ENCODE data around the gene CPEB1.

Gene CPEB1

DNA sequence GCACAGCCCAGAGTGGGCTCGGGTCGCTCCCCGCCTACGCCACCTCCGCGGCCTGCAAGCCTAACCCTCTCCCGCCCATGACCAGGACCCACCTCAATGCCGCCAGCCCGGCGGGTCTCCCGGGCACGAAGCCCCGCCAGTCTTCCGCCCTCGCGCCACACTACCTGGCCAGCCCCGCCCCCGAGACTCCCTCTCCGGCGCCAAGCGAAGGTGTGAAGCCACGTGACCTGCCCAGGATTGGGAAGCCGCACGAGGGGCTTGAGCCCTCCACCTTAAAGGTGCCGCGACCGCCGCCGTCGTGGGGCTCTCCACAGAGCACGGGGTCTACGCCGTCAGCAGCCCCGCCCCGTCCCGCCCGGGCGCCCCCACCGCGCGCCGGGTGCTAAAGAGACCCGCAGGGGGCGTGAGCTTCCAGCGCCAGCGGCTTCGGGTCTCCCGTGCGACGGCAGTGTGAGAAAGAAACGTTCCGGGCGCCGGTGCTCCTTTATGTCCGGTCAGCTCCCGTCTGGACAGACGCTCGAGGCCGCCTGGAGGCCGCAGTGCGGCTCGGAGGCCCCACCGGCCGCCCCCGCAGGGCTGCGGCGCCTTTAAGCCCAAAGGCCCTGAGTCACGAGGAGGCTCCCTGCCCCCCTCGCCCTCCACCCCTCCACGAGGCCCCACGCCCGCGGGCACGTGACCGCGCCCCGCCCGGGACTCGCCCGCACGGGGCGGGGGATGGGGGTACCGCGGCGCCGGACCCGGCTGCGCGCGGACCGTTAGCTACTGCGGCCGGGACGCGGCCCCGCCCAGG, at the start of gene CPEB1:
CPEB1 (minus strand) TSS at position 319 of the 790 bp plus-strand sequence. CDS start 18,904 bp downstream, outside the sequence.
- DNase-seq (ENCODE audit: low spot score): no peak

DNA sequence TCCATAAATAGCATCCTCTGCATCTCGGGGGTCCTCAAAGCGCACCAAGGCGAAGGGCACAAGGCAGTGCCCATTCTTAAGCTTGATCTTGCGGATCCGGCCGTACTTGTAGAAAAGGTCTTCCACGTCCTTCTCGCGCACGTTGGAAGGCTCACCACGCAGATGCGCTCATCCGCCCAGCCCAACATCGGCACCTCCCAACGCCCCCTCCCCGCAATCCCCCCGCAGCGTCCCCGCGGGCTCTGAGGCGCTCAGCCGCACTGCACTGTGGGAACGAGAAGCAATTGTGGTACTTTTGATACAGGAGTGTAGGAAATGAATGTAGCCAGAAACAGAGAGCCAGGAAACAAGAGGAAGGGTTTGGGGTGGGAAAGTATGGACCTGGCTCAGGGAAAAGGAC, 45.0 kb upstream of the CPEB1 start:
- no peak for DNase-seq (ENCODE audit: low spot score)

DNA sequence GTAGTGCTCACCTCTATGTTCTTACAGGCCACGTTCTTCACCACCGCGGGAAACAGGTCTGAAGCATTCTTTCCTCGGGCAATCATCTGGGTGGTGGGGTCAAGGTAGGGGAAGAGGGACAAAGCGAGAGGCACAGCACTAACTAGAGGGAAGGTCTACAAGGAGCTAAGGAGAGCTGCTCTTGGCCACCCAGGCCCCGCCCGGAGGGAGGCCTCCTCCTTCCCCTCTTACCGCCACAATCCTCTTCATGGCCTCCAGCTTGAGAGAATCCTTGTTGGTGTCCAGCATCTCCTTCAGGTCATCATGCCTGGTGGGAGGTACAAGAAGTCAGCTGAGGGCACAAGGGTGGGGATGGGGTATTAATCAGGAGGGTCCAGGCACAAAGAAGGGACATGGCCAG, 42.0 kb upstream of the CPEB1 start:
- DNase-seq (ENCODE audit: low spot score): no peak

DNA sequence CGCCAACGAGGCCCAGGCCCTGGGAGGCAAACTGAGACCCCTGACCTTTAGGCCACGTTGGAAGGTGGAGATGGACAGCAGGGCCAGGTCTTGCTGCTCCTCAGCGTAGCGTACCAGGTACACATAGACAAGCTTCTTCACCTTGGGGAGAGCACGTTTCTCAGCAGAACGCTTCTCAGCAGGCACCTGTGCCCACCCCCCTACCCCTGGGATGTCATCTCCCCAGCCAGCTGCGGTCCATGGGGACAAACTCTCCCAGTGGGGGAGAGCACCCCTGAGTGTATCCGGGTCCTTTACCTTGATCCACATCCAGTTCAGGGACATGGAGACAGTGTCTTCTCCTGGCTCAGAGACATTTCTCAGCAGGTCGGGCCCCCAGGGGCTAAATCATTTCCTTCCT, 41.5 kb upstream of the CPEB1 start:
- DNase-seq (ENCODE audit: low spot score): no peak

DNA sequence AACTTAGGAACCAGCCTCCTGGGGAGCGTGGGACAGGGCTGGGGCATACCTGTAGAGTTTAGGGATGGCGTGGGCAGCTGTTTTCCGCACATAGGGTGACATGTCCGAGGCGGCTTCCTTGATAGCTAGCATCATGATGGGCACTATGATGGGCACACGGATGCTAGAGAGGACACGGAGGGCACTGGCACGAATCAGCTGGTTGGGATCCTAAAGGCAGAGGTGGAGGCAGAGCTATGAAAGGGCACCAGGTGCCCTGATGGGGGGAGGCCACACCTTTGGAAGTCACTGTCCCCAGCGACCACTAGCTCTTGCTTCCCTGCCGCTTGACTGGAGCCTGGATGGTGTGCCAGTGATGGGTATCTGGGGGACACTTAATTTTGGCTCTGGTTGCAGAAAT, 34.2 kb upstream of the CPEB1 start:
- no peak for DNase-seq (ENCODE audit: low spot score)

DNA sequence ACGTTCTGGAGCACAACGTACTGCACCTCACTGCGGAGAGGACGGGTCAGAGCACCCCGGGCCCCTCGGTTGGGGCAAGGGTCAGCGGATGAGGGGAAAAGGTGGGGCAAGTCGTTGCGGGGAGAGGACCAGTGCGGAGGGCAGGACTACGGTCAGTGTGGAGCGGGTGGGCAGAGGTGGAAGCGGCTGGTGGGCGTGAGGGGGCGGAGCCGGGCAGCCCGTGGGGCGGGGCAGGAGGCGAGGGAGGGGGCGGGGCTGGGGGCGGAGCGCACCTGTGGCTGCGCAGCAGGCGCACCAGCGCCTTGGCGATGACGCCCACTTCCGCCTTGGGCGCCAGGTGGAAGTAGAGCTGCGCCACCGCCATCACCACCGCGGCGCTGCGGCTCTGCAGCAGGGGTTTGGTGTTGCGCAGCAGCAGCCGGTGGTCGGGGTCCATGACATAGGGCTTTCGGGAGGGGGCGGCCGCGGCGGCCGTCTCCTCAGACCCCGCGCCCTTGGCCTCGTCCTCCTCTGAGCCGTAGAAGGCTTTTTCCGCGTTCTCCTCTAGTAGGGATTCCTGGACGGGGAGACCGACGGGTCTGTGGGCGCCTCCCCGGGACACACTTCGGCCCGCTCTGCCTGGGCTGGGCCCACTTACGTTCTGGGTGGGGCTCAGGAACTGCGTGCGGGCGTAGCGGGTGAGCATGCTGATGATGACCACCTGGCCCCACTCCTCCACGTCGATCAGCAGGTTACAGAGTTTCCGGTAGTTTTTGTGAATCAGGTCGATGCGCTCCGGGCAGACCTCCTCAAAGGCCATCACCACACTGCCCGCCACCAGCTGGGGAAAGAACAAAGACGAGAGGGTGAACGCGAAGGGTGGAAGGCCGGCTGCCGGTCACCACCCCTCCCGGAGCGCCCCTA, 33.3 kb upstream of the CPEB1 start:
- DNase-seq (ENCODE audit: low spot score): no peak

DNA sequence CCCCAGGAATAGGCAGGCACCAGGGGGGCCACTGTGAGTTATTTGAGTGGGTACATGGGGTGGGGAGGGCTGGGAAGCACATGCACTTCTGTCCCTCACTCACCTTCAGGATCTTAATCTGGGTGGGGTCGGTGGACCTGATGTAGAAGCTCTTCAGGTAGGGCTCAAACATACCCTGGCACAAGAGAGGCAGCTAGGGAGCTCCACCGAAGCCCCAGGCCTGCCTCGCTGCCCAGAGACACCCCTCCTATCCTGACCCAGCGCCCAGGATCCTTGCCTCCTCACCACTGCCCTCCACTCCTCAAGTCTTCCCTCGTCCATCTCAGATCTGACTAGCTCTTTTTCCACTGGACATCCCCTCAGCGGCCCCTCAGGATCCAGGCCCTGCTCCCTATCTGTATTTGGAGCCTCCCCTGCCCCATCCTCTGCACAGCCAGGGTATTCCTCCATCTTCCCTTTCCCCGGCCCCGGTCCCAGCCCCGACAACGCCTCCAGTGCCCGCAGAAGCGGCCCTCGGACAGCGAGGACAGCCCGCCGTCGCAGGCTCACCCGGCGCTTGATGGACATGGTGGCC, 32.5 kb upstream of the CPEB1 start:
- no peak for DNase-seq (ENCODE audit: low spot score)

DNA sequence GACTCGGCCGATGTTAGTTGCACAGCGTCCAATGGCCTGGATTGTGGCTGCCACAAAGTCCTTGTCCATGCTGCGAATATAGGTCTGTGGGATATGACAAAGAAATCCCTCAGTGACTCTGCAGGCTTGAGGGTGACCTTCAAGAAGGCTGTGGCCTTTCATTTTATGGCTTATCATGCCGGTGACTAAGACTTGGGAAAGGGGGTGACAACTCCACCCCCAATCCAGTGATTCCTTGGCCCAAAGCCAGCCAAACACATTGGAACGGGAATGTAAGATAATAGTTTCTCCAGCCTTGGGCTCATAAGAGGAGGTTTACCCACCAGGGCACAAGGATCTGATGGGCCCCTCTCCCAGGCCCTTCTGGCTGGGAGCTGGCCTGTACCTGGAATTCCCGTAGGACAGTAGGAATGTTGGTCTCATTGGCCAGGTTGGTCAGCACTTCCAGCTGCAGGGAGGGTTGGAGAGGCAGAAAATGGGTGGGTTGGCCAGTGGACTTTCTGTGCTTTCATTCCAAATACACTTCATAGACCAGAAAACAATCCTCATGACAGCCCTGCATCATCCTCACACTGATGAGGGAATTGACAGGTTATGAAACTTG, 30.7 kb upstream of the CPEB1 start:
- DNase-seq (ENCODE audit: low spot score): no peak

DNA sequence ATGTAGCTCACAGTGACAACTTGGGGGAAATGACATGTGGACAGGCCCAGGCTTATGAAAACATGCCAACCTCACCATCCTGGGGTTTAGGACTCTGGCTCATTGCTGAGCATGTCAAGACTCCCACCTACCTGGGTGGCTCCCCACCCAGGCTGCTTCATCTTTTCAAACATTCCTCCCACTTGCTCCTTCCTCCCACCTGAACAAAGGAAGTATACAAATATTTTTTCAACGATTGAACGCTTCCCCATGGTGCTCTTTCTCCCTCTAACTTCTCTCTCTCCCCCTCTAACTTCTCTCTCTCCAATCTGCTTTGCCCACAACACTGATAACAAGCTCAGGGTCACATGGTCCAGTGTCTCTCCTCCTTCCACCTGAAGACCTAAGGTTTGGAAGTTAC, 27.7 kb upstream of the CPEB1 start:
- no peak for DNase-seq (ENCODE audit: low spot score)

DNA sequence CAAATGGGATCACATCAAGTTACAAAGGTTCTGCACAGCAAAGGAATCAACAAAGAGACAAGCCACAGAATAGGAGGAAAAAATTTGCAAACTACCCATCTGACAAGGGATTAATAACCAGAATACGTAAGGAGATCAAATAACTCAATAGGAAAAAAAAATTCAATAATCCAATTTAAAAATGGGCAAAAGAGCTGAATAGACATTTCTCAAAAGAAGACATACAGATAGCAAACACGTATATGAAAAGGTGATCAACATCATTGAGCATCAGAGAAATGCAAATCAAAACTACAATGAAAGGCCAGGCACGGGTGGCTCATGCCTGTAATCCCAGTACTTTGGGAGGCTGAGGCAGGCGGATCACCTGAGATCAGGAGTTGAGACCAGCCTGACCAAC, 23.5 kb upstream of the CPEB1 start:
- DNase-seq (ENCODE audit: low spot score): no peak

DNA sequence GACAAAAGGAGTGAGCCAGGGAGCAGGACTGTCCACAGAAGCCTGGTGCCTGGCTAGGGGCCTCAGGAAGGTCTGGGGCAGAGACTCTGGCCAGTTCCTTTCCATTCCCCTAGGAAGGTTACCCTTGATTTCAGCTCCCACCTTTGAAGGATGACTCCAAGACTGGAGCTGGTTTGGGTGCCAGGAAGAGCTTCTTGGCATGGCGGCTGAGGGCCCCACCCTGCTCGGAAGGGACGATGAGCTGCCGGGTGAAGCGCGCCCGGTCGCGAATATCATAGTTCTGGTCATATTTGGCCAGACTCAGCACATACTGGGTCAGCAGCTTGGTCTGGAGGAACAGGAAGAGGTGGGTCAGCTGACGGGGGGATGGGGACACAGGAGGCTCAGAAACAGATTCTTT, 19.4 kb upstream of the CPEB1 start:
- no peak for DNase-seq (ENCODE audit: low spot score)

DNA sequence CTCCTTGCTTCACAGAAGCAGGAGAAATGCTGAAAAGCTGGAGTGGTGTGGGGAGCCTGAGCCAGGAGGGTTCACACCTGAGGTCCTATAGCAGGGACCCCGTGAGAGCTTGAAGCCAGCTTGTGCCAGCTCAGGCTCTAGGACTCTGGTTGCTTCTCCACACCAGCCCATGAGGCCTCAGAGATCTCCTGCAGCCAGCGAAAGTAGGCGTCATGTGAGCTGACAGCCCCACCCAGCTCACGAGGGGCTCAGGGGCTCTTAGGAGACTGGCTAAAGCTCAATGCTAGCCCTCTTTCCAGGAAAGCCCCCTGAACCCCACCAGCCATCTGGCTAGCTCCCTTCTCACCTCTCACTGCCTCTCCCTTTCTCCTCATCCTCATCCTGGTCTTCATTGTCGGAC, 16.9 kb upstream of the CPEB1 start:
- no peak for DNase-seq (ENCODE audit: low spot score)

DNA sequence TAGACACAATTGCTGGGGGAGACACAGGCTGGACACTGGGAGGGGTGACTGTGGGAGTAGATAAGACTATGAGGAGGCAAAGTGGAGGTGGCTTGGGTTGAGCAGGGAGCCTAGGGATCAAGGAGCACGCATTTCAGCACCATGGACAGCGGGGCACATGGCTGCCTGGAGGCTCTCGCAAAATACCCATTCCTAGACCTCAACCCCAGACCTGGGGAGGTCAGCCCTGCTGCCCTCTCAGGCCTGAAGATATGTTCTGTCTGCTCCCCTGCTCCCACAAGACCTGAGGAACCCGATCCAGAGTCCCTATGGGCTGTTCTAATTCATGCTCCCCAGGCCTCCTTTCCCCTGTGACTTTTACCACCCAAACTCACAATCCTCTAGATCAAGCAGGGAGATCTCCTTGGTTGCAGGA, 16.0 kb upstream of the CPEB1 start:
- DNase-seq (ENCODE audit: low spot score): no peak

DNA sequence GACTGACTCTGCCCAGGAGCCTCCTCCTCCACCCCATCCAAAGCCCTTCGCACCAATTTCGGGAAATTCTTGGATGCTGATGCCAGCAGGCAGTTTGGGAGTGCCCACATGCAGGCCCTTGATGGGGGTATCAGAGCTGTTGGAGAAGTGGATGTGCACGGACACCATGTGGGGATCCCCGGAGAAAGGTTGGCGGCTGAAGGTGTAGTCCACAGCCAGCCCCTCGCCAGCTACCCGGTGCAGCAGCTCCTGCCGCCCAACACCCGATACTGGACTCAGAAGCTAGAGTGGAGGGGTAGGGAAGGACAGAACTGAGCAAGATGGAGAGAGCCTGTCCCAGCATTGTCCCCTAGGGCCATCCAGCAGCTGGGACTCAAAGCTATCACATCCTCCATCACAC, 15.5 kb upstream of the CPEB1 start:
- no peak for DNase-seq (ENCODE audit: low spot score)

DNA sequence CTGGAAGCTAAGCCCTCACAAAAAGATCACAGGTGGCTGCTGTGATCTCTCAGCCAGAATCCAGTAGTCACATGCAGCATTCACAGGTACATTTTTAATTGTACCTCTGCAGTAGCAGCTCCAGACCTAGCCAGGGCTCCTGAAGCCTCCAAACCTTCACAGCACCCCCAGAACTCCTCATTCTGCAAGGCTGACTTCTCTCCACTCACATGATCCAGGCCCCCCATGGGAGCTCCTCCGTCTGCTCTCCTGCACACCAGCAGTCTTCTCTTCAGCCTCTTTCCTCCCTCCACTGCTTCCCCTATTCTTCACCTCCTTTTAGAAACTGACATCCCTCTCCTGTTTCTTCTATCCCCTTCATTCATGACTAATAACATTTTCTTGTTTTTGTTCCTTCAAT, 13.2 kb upstream of the CPEB1 start:
- DNase-seq (ENCODE audit: low spot score): no peak

DNA sequence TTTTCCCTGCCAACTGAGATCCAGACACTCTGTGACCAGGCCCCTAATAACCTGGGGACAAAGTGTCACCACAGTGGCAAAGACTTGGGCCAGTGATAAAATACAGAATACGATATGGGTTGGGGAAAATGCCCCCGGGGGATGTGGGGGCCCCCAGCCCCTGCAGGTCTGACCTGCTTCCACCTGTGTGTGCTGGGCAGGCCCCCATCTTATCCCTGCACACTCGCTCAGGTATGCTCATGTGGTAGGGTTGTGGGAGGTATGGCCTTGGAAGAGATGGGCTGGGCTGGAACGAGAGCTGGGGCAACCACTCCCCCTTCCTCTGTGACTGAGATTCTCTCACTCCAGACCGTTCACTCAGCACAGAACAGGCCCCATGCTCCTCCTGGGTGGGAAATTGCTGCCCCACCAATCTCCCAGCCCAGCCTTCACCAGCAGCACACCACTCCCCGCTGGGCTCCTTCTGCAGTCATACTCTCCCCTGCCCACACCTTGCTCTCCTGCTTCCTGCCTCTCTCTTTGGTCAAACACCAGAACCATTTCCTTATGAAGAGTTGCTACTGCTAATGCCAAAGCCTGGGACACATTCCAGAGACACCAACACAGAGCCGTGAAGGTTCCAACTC, 9.6 kb upstream of the CPEB1 start:
- no peak for DNase-seq (ENCODE audit: low spot score)

DNA sequence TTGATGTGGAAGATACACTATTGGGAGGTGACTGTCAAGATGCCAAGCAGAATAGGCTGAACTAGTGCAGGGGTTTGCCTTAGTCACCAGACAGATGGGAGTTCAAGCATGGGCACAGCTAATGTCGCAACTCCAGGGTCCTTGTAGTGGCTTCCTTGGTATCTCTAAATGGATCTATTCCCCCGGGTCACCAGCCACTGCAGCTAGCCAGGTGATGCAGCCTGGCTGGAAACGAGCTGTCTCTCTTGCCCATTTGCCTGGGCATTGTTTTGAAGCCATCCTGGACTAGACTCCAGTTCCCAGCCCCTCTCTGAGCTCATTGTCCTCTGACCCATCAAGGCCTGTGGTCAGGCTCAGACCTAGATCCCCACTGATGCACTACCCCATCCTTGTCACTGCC, 8.4 kb upstream of the CPEB1 start:
- no peak for DNase-seq (ENCODE audit: low spot score)

DNA sequence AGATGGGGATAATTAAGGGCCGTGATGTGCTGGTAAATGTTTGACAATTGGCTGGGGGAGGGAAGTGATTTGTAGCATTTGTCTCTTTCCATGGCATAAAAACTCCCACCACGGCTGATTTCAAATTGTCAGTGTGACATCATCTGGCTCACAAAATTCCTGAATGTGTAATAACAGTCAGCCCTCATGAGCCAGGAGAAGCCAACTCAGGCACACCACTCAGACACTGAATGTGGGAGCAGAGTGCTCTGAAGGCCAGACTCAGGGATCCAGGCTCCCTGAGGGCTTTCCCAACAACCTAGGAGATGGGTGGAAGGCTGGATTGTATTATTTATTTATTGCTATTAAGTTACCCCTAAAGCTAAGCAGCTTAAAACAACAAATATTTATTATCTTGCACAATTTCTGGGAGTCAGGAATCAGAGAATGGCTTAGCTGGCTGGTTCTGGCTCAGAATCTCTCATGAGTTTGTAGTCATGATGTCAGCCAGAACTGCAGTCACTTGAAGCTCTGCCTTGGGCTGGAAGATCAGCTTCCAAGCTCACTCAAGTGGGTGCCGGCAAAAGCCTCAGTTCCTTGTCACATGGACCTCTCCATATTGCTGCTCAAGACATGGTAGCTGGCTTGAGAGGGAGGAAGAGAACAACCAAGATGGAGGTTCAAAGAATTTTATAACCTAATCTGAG, 6.5 kb upstream of the CPEB1 start:
- DNase-seq (ENCODE audit: low spot score): no peak

DNA sequence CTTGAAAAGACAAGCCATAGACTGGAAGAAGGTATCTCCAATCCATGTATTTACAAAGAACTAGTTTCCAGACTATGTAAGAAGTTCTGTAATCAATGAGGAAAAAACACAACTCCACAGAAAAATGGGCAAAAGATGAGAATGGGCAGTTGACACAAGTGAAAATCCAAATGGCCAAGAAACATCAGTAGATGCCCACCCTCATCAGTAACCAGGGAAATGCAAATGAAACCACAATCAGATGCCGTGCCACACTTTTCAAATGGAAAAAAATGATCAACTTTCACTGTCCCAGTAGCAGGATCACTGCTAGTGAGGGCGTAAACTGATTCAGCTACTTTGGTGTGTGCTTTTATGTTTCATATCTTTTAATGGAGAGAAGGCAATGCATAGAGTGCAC, 4.5 kb upstream of the CPEB1 start:
- no peak for DNase-seq (ENCODE audit: low spot score)

DNA sequence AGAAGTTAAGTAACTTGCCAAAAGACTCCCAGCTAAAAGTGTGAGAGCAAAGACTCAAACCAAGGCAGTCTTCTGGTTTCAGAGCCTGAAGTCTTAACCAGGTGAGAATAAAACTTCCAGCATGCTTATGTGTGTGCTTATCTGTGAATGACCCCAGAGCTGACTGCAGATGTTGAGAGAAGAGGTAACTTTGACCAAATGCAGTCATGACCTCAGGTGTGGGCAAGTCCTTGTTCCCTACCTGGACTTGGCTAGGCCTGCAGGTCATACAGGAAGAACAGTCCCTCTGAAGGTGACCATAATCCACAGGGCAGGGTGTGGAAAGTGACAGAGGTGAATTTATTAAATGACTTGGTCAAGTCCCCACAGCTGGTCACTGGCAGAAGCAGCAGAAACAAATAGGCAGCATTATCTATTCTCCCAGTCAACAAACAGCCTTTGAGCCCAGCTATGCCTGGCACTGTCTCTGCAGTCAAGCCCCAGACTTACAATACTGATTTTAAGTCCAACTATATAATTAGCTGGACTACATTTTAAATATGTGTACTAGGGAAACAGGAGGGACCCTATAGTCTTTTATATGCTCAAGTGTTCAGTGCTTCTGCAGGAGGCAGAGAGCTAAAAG, 3.0 kb upstream of the CPEB1 start:
- no peak for DNase-seq (ENCODE audit: low spot score)

Data from left forelimb (tissue), 1 donor.